GM10847 (cell line): Measurements from ENCODE around the gene RNF41.

Experiments
- POLR2A ChIP-seq: IDR thresholded peaks from 2 replicates; pipeline ENCODE4 v1.6.1; 2011; ENCODE audit not compliant: insufficient read length; ENCODE audit errors: extremely low read depth

RNF41 gene

GRCh38 chr12:56252649-56253048, 30.9 kb upstream of the RNF41 start:
- no peak for TF ChIP-seq POLR2A

GRCh38 chr12:56248711-56249110, 27.0 kb upstream of the RNF41 start:
- no peak for TF ChIP-seq POLR2A

GRCh38 chr12:56247923-56248322, 26.2 kb upstream of the RNF41 start:
- no peak for TF ChIP-seq POLR2A

DNA sequence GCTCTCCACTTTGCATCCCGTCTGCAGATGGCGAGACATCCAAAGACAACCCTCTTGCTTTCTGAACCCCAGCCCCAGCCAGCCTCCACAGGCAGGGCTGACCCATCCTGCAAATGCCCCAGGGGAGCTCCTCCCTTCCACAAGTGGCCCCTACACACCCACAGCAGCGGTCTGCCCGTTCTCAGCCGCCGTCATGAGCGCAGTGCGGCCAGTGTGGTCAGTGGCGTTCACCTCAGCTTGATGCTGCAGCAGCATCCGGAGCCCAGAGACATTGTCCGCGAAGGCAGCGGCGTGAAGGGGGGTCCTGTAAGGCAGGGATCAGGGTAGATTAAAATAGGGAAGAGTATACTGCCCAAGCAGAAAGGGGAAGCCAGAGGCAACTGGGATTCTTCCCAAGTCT, 22.8 kb upstream of the RNF41 start:
- no peak for TF ChIP-seq POLR2A

DNA sequence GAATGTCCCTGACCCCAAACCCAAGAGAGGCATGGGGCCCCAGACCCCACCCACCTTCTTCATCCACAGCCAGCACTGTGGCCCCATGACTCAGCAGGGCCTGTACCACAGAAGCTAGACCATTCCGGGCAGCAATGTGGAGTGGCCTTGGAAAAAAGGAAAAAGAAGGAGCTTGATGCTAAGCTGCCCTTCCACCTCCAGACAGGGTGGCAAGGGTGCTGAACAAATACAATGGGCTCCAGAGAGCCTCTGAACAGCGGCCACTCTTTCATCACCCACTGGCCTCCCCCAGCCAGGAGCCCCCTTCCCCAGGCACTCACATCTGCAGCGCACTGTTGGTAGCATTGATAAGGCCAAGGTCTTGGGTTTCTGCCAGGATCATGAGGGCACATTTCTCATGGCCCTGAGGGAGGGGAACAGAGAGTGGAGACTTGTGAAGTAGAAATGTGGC, 22.0 kb upstream of the RNF41 start:
- no peak for TF ChIP-seq POLR2A

DNA sequence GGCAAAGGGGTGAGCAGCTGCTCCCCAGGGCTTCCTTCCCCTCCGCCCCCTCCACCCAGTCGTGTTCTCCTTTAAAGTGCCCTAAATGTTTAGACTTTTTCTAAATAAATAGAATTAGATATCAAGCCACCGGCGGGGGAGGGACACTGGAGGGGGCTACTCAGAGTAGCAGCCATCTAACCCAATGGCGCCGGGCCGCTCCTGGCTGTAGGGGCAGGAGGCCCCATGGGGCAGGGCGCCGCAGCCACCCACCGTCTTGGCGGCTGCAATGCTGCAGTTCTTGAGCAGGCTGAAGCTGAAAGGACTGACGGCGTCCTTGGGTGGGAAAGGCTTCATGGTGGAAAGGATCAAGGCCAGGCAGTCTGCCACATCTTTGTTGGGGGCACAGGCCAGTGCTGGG, 21.3 kb upstream of the RNF41 start:
- no peak for TF ChIP-seq POLR2A

- no peak for TF ChIP-seq POLR2A
Measured at GRCh38 chr12:56241424-56242303, 19.9 kb upstream of the RNF41 start.

DNA sequence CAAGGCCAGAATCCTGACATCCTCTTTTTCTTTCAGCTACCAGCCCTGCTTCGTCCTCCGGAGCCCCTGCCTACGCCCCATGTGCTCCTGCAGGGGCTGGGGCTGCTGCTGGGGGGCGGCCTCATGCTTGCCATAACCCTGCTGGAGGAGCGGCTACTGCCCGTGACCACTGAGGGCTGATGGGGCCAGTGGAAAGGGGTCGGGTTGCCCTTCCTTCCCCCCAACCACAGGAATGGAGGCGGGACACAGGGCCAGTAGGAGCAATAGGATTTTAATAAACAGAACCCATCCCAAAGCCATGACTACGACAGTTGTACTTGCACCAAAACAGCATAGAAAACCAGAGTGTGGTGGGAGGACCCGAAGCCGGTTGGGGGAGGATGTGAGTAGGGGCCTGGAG, 15.8 kb upstream of the RNF41 start:
- no peak for TF ChIP-seq POLR2A

- TF ChIP-seq POLR2A = no peak
Measured at GRCh38 chr12:56236985-56237384, 15.3 kb upstream of the RNF41 start.

DNA sequence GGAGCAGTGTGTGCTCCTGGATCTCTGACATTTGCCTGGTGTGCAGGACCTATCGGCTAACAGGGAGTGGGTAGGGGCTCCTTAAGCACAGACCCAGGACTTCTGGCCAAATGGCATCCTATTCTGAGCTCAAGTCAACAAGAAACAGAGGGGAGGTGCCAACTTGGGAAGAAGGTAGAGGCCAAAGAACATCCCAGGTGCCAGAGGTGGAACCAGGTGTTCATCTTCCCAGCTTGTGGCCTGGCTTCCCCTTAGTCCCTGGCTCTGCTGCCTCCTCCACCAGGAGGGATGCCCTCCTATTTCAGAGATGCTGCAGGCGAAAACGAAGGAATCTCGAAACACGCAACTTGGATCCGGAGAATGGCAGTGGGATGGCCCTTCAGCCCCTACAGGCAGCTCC, 14.4 kb upstream of the RNF41 start:
- TF ChIP-seq POLR2A = no peak

DNA sequence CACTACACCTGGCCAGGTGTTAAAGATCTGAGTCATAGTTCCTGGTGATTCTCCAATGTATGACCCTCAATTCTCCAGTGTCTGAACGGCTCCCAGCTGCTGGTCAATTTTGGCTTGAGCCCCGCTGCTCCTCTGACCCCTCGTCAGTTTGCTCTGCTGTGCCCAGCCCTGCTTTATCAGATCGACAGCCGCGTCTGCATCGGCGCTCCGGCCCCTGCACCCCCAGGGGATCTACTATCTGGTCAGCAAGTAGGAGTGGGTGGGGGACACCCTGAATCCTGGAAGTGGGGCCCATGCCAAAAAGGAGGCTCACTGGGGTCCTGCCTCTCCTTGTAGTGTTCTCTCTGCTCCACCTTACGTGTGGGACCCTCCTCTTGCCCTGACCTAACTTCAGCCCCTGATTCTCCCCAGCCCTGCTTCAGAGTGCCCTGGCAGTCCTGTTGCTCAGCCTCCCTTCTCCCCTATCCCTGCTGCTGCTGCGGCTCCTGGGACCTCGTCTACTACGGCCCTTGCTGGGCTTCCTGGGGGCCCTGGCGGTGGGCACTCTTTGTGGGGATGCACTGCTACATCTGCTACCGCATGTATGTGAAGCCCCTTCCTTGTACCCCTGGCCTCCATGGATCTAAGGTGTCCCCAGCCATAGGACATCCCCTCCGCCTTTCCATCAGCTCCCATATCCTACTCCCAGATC, 13.2 kb upstream of the RNF41 start:
- TF ChIP-seq POLR2A = no peak

- TF ChIP-seq POLR2A = no peak
Measured at GRCh38 chr12:56231184-56231582, 9.5 kb upstream of the RNF41 start.

DNA sequence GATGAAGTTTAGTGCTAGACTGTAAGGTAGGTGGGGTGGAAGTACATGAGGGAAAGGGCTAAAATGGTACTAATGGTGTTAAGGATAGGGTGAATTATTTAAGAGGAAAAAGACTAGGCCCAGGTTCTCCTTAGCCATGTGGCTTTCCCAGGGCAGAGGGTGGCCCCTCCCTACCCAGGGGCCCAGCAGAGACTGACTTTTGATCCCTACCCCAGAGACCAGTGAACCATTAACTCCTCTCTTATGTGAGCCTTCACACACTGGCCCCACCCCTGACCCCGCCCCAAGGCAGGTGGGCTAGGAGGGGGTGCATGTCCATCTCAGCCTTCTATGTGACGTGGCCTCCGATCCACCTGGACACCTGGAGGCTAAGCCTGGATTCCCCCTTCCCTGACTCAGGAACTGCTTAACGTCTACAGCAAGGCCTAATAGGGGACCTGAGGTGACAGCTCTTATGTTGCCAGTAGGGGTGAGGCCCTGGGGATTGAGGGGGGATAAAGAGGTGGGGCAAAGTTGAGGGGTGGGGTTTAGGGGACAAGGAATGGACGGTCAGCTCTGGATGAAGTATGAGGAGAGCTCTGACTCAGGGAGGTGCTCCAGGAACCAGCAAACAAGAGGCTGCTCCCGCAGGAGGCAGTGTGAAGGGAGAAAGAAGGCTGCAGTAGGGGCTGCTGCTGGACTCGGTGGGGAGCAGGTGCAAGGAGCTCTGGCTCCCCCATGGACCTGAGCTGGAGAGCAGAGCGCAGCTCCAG, 8.9 kb upstream of the RNF41 start:
- no peak for TF ChIP-seq POLR2A

GRCh38 chr12:56229916-56230431, 8.3 kb upstream of the RNF41 start, which contains the start of gene SLC39A5:
SLC39A5 (plus strand) TSS chr12:56230051; CDS start chr12:56231275, 1,224 bp downstream.
- no peak for TF ChIP-seq POLR2A

GRCh38 chr12:56229082-56229481, 7.4 kb upstream of the RNF41 start:
- no peak for TF ChIP-seq POLR2A
